ENCODE results near the gene DLGAP1. TPM values are rescaled to one million over a fixed set of nuclear protein-coding genes. Genes with fewer than 3 reads are reported as not detected.

DLGAP1 gene
- total and polyA plus RNA-seq, 2 of the 4 experiments (the other 2 are of a cell fraction): under 0.01 to 0.09 TPM

GRCh38 chr18:4358618-4359017, 96.5 kb downstream of the DLGAP1 start:
- Histone ChIP-seq H3K9ac (ENCODE audit: low read depth, low read length) (no peak overlapping the region), H3K79me1 (ENCODE audit: low read depth in 1 of 2, low read length in 2 of 2) (no peaks in the 10 kb centered on the region), H2AK9ac (replicated peaks; ENCODE audit: low read depth, low read length, poor library complexity) (no peak overlapping the region), H3K23ac (ENCODE audit: low read depth, low read length) (no peak overlapping the region), H3K27me3 (ENCODE audit: control insufficient read depth, insufficient read depth, low read length) (no peaks in the 10 kb centered on the region), H3K36me3 (ENCODE audit: control insufficient read depth, insufficient read depth, low read length) (no peaks in the 10 kb centered on the region), H3K4me1 (ENCODE audit: control insufficient read depth, insufficient read depth, low read length) (no peaks in the 10 kb centered on the region), H2BK15ac (ENCODE audit: low read depth, low read length) (no peak overlapping the region), H3K4me2 (ENCODE audit: low read depth, low read length) (no peak overlapping the region), H2AK5ac (ENCODE audit: low read depth, low read length) (no peak overlapping the region), H4K20me1 (ENCODE audit: insufficient read depth, low read length) (no peaks in the 10 kb centered on the region), H2AFZ (replicated peaks; ENCODE audit: low read length, poor library complexity) (no peak overlapping the region), H3K56ac (ENCODE audit: extremely low read depth, insufficient read depth, low read length) (no peak overlapping the region), H3K9me3 (ENCODE audit: control insufficient read depth, insufficient read depth, low read length) (peaks cover 11% of the 10 kb centered on the region; the same call in 1 of the 2 replicates), H3K27ac (ENCODE audit: insufficient read depth, low read length) (no peak overlapping the region), H3K4me3 (ENCODE audit: insufficient read depth, low read depth, low read length) (no peak overlapping the region), H4K91ac (ENCODE audit: insufficient read depth, low read depth, low read length) (no peak overlapping the region), H3K9me1 (ENCODE audit: insufficient read depth, low read length) (no peaks in the 10 kb centered on the region), H4K5ac (ENCODE audit: low read depth, low read length) (no peak overlapping the region), H2BK20ac (ENCODE audit: low read depth, low read length) (no peak overlapping the region), H4K8ac (ENCODE audit: low read depth in 2 of 2, low read length in 2 of 2) (no peak overlapping the region), H3K14ac (replicated peaks; ENCODE audit: low read depth, low read length) (no peak overlapping the region), H2BK120ac (ENCODE audit: low read depth, low read length) (no peak overlapping the region), H2BK5ac (ENCODE audit: low read depth, low read length, poor library complexity, severe bottlenecking) (no peak overlapping the region), H3K4ac (ENCODE audit: low read depth, low read length) (no peak overlapping the region), H3K18ac (ENCODE audit: low read depth, low read length) (no peak overlapping the region)
- CTCF ChIA-PET: no interaction called here
- TF ChIP-seq SMC3 (IDR thresholded peaks at IDR 0.05; ENCODE audit: low read depth, low read length) (no peak), RFX5 (IDR thresholded peaks at IDR 0.05; ENCODE audit: low read depth, low read length) (no peak), CTCF (conservative IDR thresholded peaks at IDR 0.05; ENCODE audit: low read depth, low read length) (no peak), CHD1 (IDR thresholded peaks at IDR 0.05; ENCODE audit: low read depth, low read length) (no peak), MAFK (IDR thresholded peaks at IDR 0.05; ENCODE audit: low read depth, low read length) (no peak)
- in situ Hi-C loops (cut with MboI; ENCODE audit: low sequenced_read_pairs): no loop called here
- BruUV-seq (replicated peaks): no TSS peak
- no peak for DNase-seq
- ATAC-seq (ENCODE audit: low read depth): no peak
- no CpG with 5 or more reads among the region's 4 CpGs for WGBS, 2 experiments (ENCODE audit: extremely low coverage in 2 of 2, insufficient read length in 1 of 2)
- dilution Hi-C loops (cut with HindIII; ENCODE audit: low sequenced_read_pairs, unreplicated experiment): no loop called here
- intact Hi-C loops (cut with micrococcal nuclease): no loop called here
- POLR2A ChIA-PET (ENCODE audit: unreplicated experiment): no interaction called here
